OCI-LY3 (cell line): ENCODE results near the gene SLC2A6.

ENCODE experiments used
- EZH2phosphoT487 ChIP-seq: fragments of 200-600 bp; shearing (Covaris generic); IDR thresholded peaks from 2 replicates; pipeline ENCODE4 v1.6.1; 2018; ENCODE audit warnings: antibody characterized with exemption, mixed run types, low read depth
- TF ChIP-seq, protein P1 (sequence below): fragments of 200-600, 300-600 bp; sonication (generic); IDR thresholded peaks from 2 replicates; pipeline ENCODE4 v1.5.1; 2014; ENCODE audit warnings: antibody characterized with exemption, low read length, low read depth

DNA sequence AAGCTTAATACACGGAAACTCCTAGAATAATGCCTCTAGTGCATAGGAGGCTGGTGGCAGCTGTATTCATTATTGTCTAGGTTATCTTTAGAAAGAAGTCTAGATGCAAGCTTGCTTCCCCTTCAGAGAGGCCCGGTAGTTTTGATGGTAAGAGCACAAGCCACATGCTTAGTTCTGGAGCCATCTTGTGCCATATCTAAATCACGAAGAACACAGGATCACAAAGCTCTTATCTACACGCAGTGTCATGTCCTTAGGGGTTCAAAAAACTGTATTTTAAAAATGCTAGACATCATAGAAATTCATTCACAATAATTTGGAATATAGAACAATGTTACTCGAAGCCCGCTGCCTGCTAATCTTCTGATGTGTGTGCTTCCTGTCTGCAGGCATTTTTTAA, 12.9 kb downstream of the SLC2A6 start:
- TF ChIP-seq, protein P1, sequence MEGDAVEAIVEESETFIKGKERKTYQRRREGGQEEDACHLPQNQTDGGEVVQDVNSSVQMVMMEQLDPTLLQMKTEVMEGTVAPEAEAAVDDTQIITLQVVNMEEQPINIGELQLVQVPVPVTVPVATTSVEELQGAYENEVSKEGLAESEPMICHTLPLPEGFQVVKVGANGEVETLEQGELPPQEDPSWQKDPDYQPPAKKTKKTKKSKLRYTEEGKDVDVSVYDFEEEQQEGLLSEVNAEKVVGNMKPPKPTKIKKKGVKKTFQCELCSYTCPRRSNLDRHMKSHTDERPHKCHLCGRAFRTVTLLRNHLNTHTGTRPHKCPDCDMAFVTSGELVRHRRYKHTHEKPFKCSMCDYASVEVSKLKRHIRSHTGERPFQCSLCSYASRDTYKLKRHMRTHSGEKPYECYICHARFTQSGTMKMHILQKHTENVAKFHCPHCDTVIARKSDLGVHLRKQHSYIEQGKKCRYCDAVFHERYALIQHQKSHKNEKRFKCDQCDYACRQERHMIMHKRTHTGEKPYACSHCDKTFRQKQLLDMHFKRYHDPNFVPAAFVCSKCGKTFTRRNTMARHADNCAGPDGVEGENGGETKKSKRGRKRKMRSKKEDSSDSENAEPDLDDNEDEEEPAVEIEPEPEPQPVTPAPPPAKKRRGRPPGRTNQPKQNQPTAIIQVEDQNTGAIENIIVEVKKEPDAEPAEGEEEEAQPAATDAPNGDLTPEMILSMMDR: no peak
- no peak for TF ChIP-seq EZH2phosphoT487
